ENCODE data around the gene THBS2.

Gene THBS2

GRCh38 chr6:169233832-169234231, 19.8 kb downstream of the THBS2 start:
- peaks cover 7 to 12% of the 10 kb centered on the region in 2 donors for H3K9me3 ChIP-seq (ENCODE audit: control insufficient read depth in 1 of 2, low read length in 2 of 2)
- no peak overlapping the region for H3K9ac ChIP-seq (ENCODE audit: low read depth in 1 of 2, low read length in 2 of 2)
- H3K4me1 ChIP-seq (ENCODE audit: control insufficient read depth in 1 of 2, insufficient read depth in 2 of 2, low read length in 2 of 2), result no peaks in the 10 kb centered on the region
- no peak overlapping the region for H3K27ac ChIP-seq (ENCODE audit: low read depth, low read length)
- no peak overlapping the region for H3K4me3 ChIP-seq (ENCODE audit: low read depth in 1 of 2, low read length in 2 of 2)
- H3K36me3 ChIP-seq (ENCODE audit: control insufficient read depth in 1 of 2, insufficient read depth in 2 of 2, low read length in 2 of 2), result peaks cover 0 to 5% of the 10 kb centered on the region in 2 donors
- H3K27me3 ChIP-seq (ENCODE audit: control insufficient read depth in 1 of 2, insufficient read depth in 2 of 2, low read length in 2 of 2), result no peaks in the 10 kb centered on the region

GRCh38 chr6:169233181-169233580, 20.5 kb downstream of the THBS2 start:
- Histone ChIP-seq H3K36me3 (ENCODE audit: control insufficient read depth in 1 of 2, insufficient read depth in 2 of 2, low read length in 2 of 2) (peaks cover 0 to 5% of the 10 kb centered on the region in 2 donors), H3K27me3 (ENCODE audit: control insufficient read depth in 1 of 2, insufficient read depth in 2 of 2, low read length in 2 of 2) (no peaks in the 10 kb centered on the region), H3K9me3 (ENCODE audit: control insufficient read depth in 1 of 2, low read length in 2 of 2) (peaks cover 7 to 12% of the 10 kb centered on the region in 2 donors)

GRCh38 chr6:169232507-169232931, 21.1 kb downstream of the THBS2 start:
- Histone ChIP-seq H3K36me3 (ENCODE audit: control insufficient read depth in 1 of 2, insufficient read depth in 2 of 2, low read length in 2 of 2) (peaks cover 0 to 5% of the 10 kb centered on the region in 2 donors), H3K9me3 (ENCODE audit: control insufficient read depth in 1 of 2, low read length in 2 of 2) (peaks cover 7 to 12% of the 10 kb centered on the region in 2 donors)

More at GRCh38 chr6:169233181-169233580, 20.5 kb downstream of the THBS2 start:
- Histone ChIP-seq H3K4me1 (ENCODE audit: control insufficient read depth in 1 of 2, insufficient read depth in 2 of 2, low read length in 2 of 2) (no peaks in the 10 kb centered on the region), H3K27ac (ENCODE audit: low read depth, low read length) (no peak overlapping the region), H3K9ac (ENCODE audit: low read depth in 1 of 2, low read length in 2 of 2) (no peak overlapping the region), H3K4me3 (ENCODE audit: low read depth in 1 of 2, low read length in 2 of 2) (no peak overlapping the region)

GRCh38 chr6:169231790-169232506, 21.7 kb downstream of the THBS2 start:
- H3K27me3 ChIP-seq (ENCODE audit: control insufficient read depth in 1 of 2, insufficient read depth in 2 of 2, low read length in 2 of 2), result no peaks in the 10 kb centered on the region
- H3K4me3 ChIP-seq (ENCODE audit: low read depth in 1 of 2, low read length in 2 of 2), result no peak overlapping the region
- peaks cover 0 to 5% of the 10 kb centered on the region in 2 donors for H3K36me3 ChIP-seq (ENCODE audit: control insufficient read depth in 1 of 2, insufficient read depth in 2 of 2, low read length in 2 of 2)
- H3K9me3 ChIP-seq (ENCODE audit: control insufficient read depth in 1 of 2, low read length in 2 of 2), result peaks cover 7 to 12% of the 10 kb centered on the region in 2 donors
- H3K9ac ChIP-seq (ENCODE audit: low read depth in 1 of 2, low read length in 2 of 2), result no peak overlapping the region
- H3K27ac ChIP-seq (ENCODE audit: low read depth, low read length), result no peak overlapping the region
- H3K4me1 ChIP-seq (ENCODE audit: control insufficient read depth in 1 of 2, insufficient read depth in 2 of 2, low read length in 2 of 2), result no peaks in the 10 kb centered on the region

More at GRCh38 chr6:169232507-169232931, 21.1 kb downstream of the THBS2 start:
- no peak overlapping the region for H3K27ac ChIP-seq (ENCODE audit: low read depth, low read length)
- H3K27me3 ChIP-seq (ENCODE audit: control insufficient read depth in 1 of 2, insufficient read depth in 2 of 2, low read length in 2 of 2), result no peaks in the 10 kb centered on the region
- H3K9ac ChIP-seq (ENCODE audit: low read depth in 1 of 2, low read length in 2 of 2), result no peak overlapping the region
- no peak overlapping the region for H3K4me3 ChIP-seq (ENCODE audit: low read depth in 1 of 2, low read length in 2 of 2)
- no peaks in the 10 kb centered on the region for H3K4me1 ChIP-seq (ENCODE audit: control insufficient read depth in 1 of 2, insufficient read depth in 2 of 2, low read length in 2 of 2)

- H3K36me3 ChIP-seq (ENCODE audit: control insufficient read depth in 1 of 2, insufficient read depth in 2 of 2, low read length in 2 of 2), result peaks cover 0 to 5% of the 10 kb centered on the region in 2 donors
- H3K4me3 ChIP-seq (ENCODE audit: low read depth in 1 of 2, low read length in 2 of 2), result no peak overlapping the region
- no peak overlapping the region for H3K9ac ChIP-seq (ENCODE audit: low read depth in 1 of 2, low read length in 2 of 2)
- H3K9me3 ChIP-seq (ENCODE audit: control insufficient read depth in 1 of 2, low read length in 2 of 2), result peaks cover 7 to 12% of the 10 kb centered on the region in 2 donors
- H3K27ac ChIP-seq (ENCODE audit: low read depth, low read length), result no peak overlapping the region
- H3K4me1 ChIP-seq (ENCODE audit: control insufficient read depth in 1 of 2, insufficient read depth in 2 of 2, low read length in 2 of 2), result no peaks in the 10 kb centered on the region
- H3K27me3 ChIP-seq (ENCODE audit: control insufficient read depth in 1 of 2, insufficient read depth in 2 of 2, low read length in 2 of 2), result no peaks in the 10 kb centered on the region
These were observed 22.5 kb downstream of the THBS2 start for GRCh38 chr6:169230946-169231789.

DNA sequence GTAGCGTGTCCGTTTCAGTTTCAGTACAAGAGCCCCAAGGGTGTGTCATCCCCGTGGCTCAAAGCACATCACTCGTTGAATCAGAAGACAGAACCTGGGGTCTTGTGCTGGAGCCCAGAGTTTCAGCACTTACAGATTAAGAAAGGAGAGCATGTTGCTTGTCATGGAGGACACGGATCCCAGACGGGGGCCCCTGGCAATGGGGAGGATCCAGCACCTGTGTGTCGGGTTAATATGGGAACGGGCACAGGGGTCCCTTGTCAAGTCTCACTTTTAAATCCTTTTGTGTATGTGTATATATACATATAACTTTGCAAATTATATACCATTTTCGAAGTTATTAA, 23.4 kb downstream of the THBS2 start:
- no peak overlapping the region for H3K4me3 ChIP-seq (ENCODE audit: low read depth in 1 of 2, low read length in 2 of 2)
- H3K9me3 ChIP-seq (ENCODE audit: control insufficient read depth in 1 of 2, low read length in 2 of 2), result peaks cover 7 to 12% of the 10 kb centered on the region in 2 donors
- H3K27ac ChIP-seq (ENCODE audit: low read depth, low read length), result no peak overlapping the region
- no peaks in the 10 kb centered on the region for H3K4me1 ChIP-seq (ENCODE audit: control insufficient read depth in 1 of 2, insufficient read depth in 2 of 2, low read length in 2 of 2)
- peaks cover 0 to 5% of the 10 kb centered on the region in 2 donors for H3K36me3 ChIP-seq (ENCODE audit: control insufficient read depth in 1 of 2, insufficient read depth in 2 of 2, low read length in 2 of 2)
- H3K27me3 ChIP-seq (ENCODE audit: control insufficient read depth in 1 of 2, insufficient read depth in 2 of 2, low read length in 2 of 2), result no peaks in the 10 kb centered on the region
- H3K9ac ChIP-seq (ENCODE audit: low read depth in 1 of 2, low read length in 2 of 2), result no peak overlapping the region

- peaks cover 0 to 5% of the 10 kb centered on the region in 2 donors for H3K36me3 ChIP-seq (ENCODE audit: control insufficient read depth in 1 of 2, insufficient read depth in 2 of 2, low read length in 2 of 2)
- no peaks in the 10 kb centered on the region for H3K27me3 ChIP-seq (ENCODE audit: control insufficient read depth in 1 of 2, insufficient read depth in 2 of 2, low read length in 2 of 2)
- H3K27ac ChIP-seq (ENCODE audit: low read depth, low read length), result no peak overlapping the region
- H3K9ac ChIP-seq (ENCODE audit: low read depth in 1 of 2, low read length in 2 of 2), result no peak overlapping the region
- peaks cover 7 to 12% of the 10 kb centered on the region in 2 donors for H3K9me3 ChIP-seq (ENCODE audit: control insufficient read depth in 1 of 2, low read length in 2 of 2)
- no peak overlapping the region for H3K4me3 ChIP-seq (ENCODE audit: low read depth in 1 of 2, low read length in 2 of 2)
- no peaks in the 10 kb centered on the region for H3K4me1 ChIP-seq (ENCODE audit: control insufficient read depth in 1 of 2, insufficient read depth in 2 of 2, low read length in 2 of 2)
These were observed 23.9 kb downstream of the THBS2 start for GRCh38 chr6:169229615-169230321.

- no peak overlapping the region for H3K27ac ChIP-seq (ENCODE audit: low read depth, low read length)
- no peak overlapping the region for H3K4me3 ChIP-seq (ENCODE audit: low read depth in 1 of 2, low read length in 2 of 2)
- H3K27me3 ChIP-seq (ENCODE audit: control insufficient read depth in 1 of 2, insufficient read depth in 2 of 2, low read length in 2 of 2), result no peaks in the 10 kb centered on the region
- H3K36me3 ChIP-seq (ENCODE audit: control insufficient read depth in 1 of 2, insufficient read depth in 2 of 2, low read length in 2 of 2), result no peaks in the 10 kb centered on the region
- H3K9ac ChIP-seq (ENCODE audit: low read depth in 1 of 2, low read length in 2 of 2), result no peak overlapping the region
- H3K4me1 ChIP-seq (ENCODE audit: control insufficient read depth in 1 of 2, insufficient read depth in 2 of 2, low read length in 2 of 2), result no peaks in the 10 kb centered on the region
- no peaks in the 10 kb centered on the region for H3K9me3 ChIP-seq (ENCODE audit: control insufficient read depth in 1 of 2, low read length in 2 of 2)
These were observed 26.5 kb downstream of the THBS2 start for GRCh38 chr6:169227116-169227515.

- H3K4me1 ChIP-seq (ENCODE audit: control insufficient read depth in 1 of 2, insufficient read depth in 2 of 2, low read length in 2 of 2), result no peaks in the 10 kb centered on the region
- H3K36me3 ChIP-seq (ENCODE audit: control insufficient read depth in 1 of 2, insufficient read depth in 2 of 2, low read length in 2 of 2), result no peaks in the 10 kb centered on the region
- H3K27ac ChIP-seq (ENCODE audit: low read depth, low read length), result no peak overlapping the region
- no peak overlapping the region for H3K4me3 ChIP-seq (ENCODE audit: low read depth in 1 of 2, low read length in 2 of 2)
- H3K9me3 ChIP-seq (ENCODE audit: control insufficient read depth in 1 of 2, low read length in 2 of 2), result no peaks in the 10 kb centered on the region
- no peaks in the 10 kb centered on the region for H3K27me3 ChIP-seq (ENCODE audit: control insufficient read depth in 1 of 2, insufficient read depth in 2 of 2, low read length in 2 of 2)
- no peak overlapping the region for H3K9ac ChIP-seq (ENCODE audit: low read depth in 1 of 2, low read length in 2 of 2)
These were observed 27.8 kb downstream of the THBS2 start for GRCh38 chr6:169225887-169226286.
